Keratinocyte (primary cell): Measurements from ENCODE around the gene HUS1B.

Experiments used
- EZH2 ChIP-seq: IDR thresholded peaks from one replicate; pipeline ENCODE4 v1.6.1; 2012; ENCODE audit warnings: inconsistent platforms, mild to moderate bottlenecking, low read length, moderate library complexity
- TF ChIP-seq, protein P1 (sequence below), 3 experiments: IDR thresholded peaks in 1 of 3; conservative IDR thresholded peaks in 1 of 3; optimal IDR thresholded peaks in 1 of 3; 2 replicates in 2 of 3; 3 replicates in 1 of 3; pipeline versions ENCODE3 to v1.5.1; 2011; ENCODE audit warnings: low read length in 3 of 3, mild to moderate bottlenecking in 3 of 3, moderate library complexity in 2 of 3, control low read depth in 1 of 3, inconsistent platforms in 1 of 3; ENCODE audit not compliant: insufficient read depth in 2 of 3; ENCODE audit errors: extremely low read depth in 1 of 3

DNA sequence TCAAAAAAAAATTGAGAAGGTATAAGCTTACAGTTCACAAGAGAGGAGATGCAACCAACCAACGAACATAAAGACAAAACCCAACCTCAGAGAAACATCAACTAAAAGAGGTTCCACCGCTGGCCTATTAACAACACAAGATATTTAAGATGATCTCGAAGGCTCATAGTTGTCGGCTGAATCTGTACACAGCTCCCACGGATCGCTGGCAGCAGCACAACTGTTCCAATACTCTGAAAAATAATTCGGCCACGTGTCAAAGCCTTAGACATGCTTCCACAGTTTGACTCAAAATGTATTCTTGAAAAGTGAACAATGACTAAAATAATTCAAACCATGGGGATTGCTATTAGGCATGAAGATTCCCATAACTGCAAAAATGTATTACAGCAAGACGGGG, 22.4 kb upstream of the HUS1B start:
- TF ChIP-seq, protein P1, sequence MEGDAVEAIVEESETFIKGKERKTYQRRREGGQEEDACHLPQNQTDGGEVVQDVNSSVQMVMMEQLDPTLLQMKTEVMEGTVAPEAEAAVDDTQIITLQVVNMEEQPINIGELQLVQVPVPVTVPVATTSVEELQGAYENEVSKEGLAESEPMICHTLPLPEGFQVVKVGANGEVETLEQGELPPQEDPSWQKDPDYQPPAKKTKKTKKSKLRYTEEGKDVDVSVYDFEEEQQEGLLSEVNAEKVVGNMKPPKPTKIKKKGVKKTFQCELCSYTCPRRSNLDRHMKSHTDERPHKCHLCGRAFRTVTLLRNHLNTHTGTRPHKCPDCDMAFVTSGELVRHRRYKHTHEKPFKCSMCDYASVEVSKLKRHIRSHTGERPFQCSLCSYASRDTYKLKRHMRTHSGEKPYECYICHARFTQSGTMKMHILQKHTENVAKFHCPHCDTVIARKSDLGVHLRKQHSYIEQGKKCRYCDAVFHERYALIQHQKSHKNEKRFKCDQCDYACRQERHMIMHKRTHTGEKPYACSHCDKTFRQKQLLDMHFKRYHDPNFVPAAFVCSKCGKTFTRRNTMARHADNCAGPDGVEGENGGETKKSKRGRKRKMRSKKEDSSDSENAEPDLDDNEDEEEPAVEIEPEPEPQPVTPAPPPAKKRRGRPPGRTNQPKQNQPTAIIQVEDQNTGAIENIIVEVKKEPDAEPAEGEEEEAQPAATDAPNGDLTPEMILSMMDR (optimal IDR thresholded peaks at IDR 0.05 in 1 of 3, IDR thresholded peaks at IDR 0.05 in 1 of 3, conservative IDR thresholded peaks at IDR 0.05 in 1 of 3; ENCODE audit: extremely low read depth in 1 of 3, insufficient read depth in 2 of 3, low read length in 3 of 3) = no peak
- TF ChIP-seq EZH2 = no peak
